ENCODE measurements around the gene MEOX1. TPM values are rescaled to one million over a fixed set of nuclear protein-coding genes. Genes with fewer than 3 reads are reported as not detected.

The MEOX1 gene
- total and polyA plus RNA-seq, 2 of the 4 experiments (the other 2 are of a cell fraction): 0.48 to 0.72 TPM

DNA sequence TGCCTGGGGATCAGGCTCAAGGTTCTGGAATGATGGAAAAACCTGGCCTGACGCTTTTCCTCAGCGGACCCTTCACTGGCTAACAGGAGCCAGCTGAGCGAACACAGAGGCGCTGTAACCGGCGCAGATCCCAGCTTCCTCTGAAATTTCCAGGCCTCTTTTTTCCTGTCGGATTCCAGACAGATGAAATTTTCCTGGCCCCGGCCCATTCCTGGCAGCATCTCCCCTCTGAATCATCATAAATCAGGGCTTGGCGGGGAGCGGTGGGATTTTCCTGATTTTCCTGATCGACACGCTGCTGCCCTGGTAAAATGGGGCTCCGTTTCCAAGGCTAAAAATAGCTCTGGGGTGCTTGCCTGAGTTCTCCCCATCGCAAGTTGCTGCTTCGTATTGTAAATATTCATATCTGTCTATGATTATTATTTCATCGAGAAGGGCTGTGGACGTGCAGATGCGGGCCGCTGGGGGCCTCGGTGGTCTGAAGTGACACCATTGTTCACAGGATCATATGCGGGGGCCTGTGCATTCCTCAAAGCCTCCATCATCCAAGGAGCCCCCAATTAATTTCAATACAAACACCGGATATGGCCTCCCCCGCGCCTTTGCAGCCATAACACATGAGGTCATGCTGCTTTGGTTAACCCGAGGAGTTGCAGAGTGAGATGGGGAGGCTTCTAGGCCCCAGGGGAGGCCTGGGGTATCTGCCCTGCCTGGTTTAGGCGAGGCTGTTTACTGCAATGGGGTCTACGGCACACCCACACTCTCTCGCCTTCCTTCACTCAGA lies 69.8 kb downstream of the MEOX1 start:
- CTCF ChIA-PET: interaction anchor here (0.6 kb wide), 1 partner anchor 12 kb away, joined by 3 read pairs; no protein-coding TSS in a partner anchor
- peak overlapping the region; percentile 83 for H2AFZ ChIP-seq (replicated peaks; ENCODE audit: low read length, poor library complexity)
- ATAC-seq (ENCODE audit: low read depth): peak; percentile 87
- no peaks in the 10 kb centered on the region for H3K9me3 ChIP-seq (ENCODE audit: control insufficient read depth, insufficient read depth, low read length)
- H3K27me3 ChIP-seq (ENCODE audit: control insufficient read depth, insufficient read depth, low read length): no peaks in the 10 kb centered on the region
- peak overlapping the region; percentile 93 for H2AK5ac ChIP-seq (ENCODE audit: low read depth, low read length)
- H3K9ac ChIP-seq (ENCODE audit: low read depth, low read length): peak overlapping the region; percentile 46
- peak overlapping the region; percentile 87 for H3K56ac ChIP-seq (ENCODE audit: extremely low read depth, insufficient read depth, low read length)
- H3K18ac ChIP-seq (ENCODE audit: low read depth, low read length): peak overlapping the region; percentile 88
- no peaks in the 10 kb centered on the region for H3K36me3 ChIP-seq (ENCODE audit: control insufficient read depth, insufficient read depth, low read length)
- H3K9me1 ChIP-seq (ENCODE audit: insufficient read depth, low read length): peaks cover 3% of the 10 kb centered on the region; the same call in 1 of the 2 replicates
- in situ Hi-C loops (cut with MboI; ENCODE audit: low sequenced_read_pairs): no loop called here
- peak overlapping the region; percentile 61 for H3K4me2 ChIP-seq (ENCODE audit: low read depth, low read length)
- 13% methylated on average over 5 of the region's 28 CpGs; no CpG with 5 or more reads in 1 of the 2 experiments for WGBS, 2 experiments (ENCODE audit: extremely low coverage in 2 of 2, insufficient read length in 1 of 2)
- no peaks in the 10 kb centered on the region for H4K20me1 ChIP-seq (ENCODE audit: insufficient read depth, low read length)
- H2BK20ac ChIP-seq (ENCODE audit: low read depth, low read length): peak overlapping the region; percentile 86
- H3K27ac ChIP-seq (ENCODE audit: insufficient read depth, low read length): peak overlapping the region; percentile 78
- peak; percentile 92 for DNase-seq
- peak overlapping the region; percentile 91 for H3K14ac ChIP-seq (replicated peaks; ENCODE audit: low read depth, low read length)
- peak overlapping the region; percentile 89 for H4K5ac ChIP-seq (ENCODE audit: low read depth, low read length)
- peak overlapping the region; percentile 48 for H2AK9ac ChIP-seq (replicated peaks; ENCODE audit: low read depth, low read length, poor library complexity)
- POLR2A ChIA-PET (ENCODE audit: unreplicated experiment): no interaction called here
- intact Hi-C loops (cut with micrococcal nuclease): loop anchor here (5.0 kb wide), 1 partner anchor 35 kb away; no protein-coding TSS in a partner anchor
- H2BK15ac ChIP-seq (ENCODE audit: low read depth, low read length): peak overlapping the region; percentile 97; the same call in 2 of the 3 replicates
- H3K4ac ChIP-seq (ENCODE audit: low read depth, low read length): peak overlapping the region; percentile 94
- H4K91ac ChIP-seq (ENCODE audit: insufficient read depth, low read depth, low read length): peak overlapping the region; percentile 98
- no peaks in the 10 kb centered on the region for H3K79me1 ChIP-seq (ENCODE audit: low read depth in 1 of 2, low read length in 2 of 2)
- BruUV-seq (replicated peaks): no TSS peak
- H2BK120ac ChIP-seq (ENCODE audit: low read depth, low read length): peak overlapping the region; percentile 97
- dilution Hi-C loops (cut with HindIII; ENCODE audit: low sequenced_read_pairs, unreplicated experiment): no loop called here
- peak overlapping the region; percentile 93 to 97 for H4K8ac ChIP-seq (ENCODE audit: low read depth in 2 of 2, low read length in 2 of 2)
- H2BK5ac ChIP-seq (ENCODE audit: low read depth, low read length, poor library complexity, severe bottlenecking): peak overlapping the region; percentile 90
- peaks cover 14% of the 10 kb centered on the region for H3K4me1 ChIP-seq (ENCODE audit: control insufficient read depth, insufficient read depth, low read length)
- H3K23ac ChIP-seq (ENCODE audit: low read depth, low read length): peak overlapping the region; percentile 80; the same call in 1 of the 2 replicates
- no peak overlapping the region for H3K4me3 ChIP-seq (ENCODE audit: insufficient read depth, low read depth, low read length)
- 0 out of 2 replicates have a peak, but pooled peaks have one; percentile 1 for TF ChIP-seq CEBPB (IDR thresholded peaks at IDR 0.05; ENCODE audit: low read depth, low read length)
- no peak; the same call in 1 of the 2 replicates for TF ChIP-seq RAD21 (IDR thresholded peaks at IDR 0.05; ENCODE audit: low read length)
- TF ChIP-seq MAZ (IDR thresholded peaks at IDR 0.05; ENCODE audit: borderline replicate concordance, low read depth, low read length): 0 out of 2 replicates have a peak, but pooled peaks have one; percentile 26
- no peak for TF ChIP-seq RCOR1 (IDR thresholded peaks at IDR 0.05; ENCODE audit: insufficient replicate concordance, low read length)
- no peak for TF ChIP-seq SMC3 (IDR thresholded peaks at IDR 0.05; ENCODE audit: low read depth, low read length)
- 0 out of 2 replicates have a peak, but pooled peaks have one; percentile 4 for TF ChIP-seq MAFK (IDR thresholded peaks at IDR 0.05; ENCODE audit: low read depth, low read length)
- peak; percentile 23; the same call in 1 of the 2 replicates for TF ChIP-seq USF2 (IDR thresholded peaks at IDR 0.05; ENCODE audit: low read depth, low read length)
- TF ChIP-seq ELK1 (IDR thresholded peaks at IDR 0.05; ENCODE audit: borderline replicate concordance, low read depth, low read length): no peak
- no peak for TF ChIP-seq CHD1 (IDR thresholded peaks at IDR 0.05; ENCODE audit: low read depth, low read length)
- peak; percentile 40; the same call in 1 of the 2 replicates for TF ChIP-seq BHLHE40 (IDR thresholded peaks at IDR 0.05; ENCODE audit: low read depth, low read length)
- TF ChIP-seq FOS (IDR thresholded peaks at IDR 0.05; ENCODE audit: low read depth, low read length): peak; percentile 30; the same call in 1 of the 2 replicates
- 0 out of 2 replicates have a peak, but pooled peaks have one; percentile 10 for TF ChIP-seq CTCF (conservative IDR thresholded peaks at IDR 0.05; ENCODE audit: low read depth, low read length)

Data from IMR-90 (cell line).